Myocyte (in vitro differentiated cells): ENCODE data around the gene PODNL1. TPM values are rescaled to one million over a fixed set of nuclear protein-coding genes. Genes with fewer than 3 reads are reported as not detected.
A peak's percentile ranks its signal among the peaks of the same experiment; 100 is the strongest.

Experiments used
- DNase-seq: peaks from one replicate; pipeline ENCODE4 v3.0.0-alpha.2; 2012; ENCODE audit warnings: low read depth
- polyA plus RNA-seq: library from polyadenylated mRNA; unstranded; fragments of >200 nt; gene quantifications from one replicate; pipeline ENCODE4 v1.2.1, GENCODE V29; 2012; ENCODE audit warnings: missing spikeins
- total RNA-seq: library from RNA; depleted of rRNA; stranded (reverse); fragments of >200 nt; gene quantifications from 2 replicates; pipeline ENCODE4 v1.2.3, GENCODE V29; 2014

The PODNL1 gene, protein sequence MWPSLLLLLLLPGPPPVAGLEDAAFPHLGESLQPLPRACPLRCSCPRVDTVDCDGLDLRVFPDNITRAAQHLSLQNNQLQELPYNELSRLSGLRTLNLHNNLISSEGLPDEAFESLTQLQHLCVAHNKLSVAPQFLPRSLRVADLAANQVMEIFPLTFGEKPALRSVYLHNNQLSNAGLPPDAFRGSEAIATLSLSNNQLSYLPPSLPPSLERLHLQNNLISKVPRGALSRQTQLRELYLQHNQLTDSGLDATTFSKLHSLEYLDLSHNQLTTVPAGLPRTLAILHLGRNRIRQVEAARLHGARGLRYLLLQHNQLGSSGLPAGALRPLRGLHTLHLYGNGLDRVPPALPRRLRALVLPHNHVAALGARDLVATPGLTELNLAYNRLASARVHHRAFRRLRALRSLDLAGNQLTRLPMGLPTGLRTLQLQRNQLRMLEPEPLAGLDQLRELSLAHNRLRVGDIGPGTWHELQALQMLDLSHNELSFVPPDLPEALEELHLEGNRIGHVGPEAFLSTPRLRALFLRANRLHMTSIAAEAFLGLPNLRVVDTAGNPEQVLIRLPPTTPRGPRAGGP
- total RNA-seq = 2.0 and 5.6 TPM in 2 replicates
- 49.7 TPM for polyA plus RNA-seq

DNA sequence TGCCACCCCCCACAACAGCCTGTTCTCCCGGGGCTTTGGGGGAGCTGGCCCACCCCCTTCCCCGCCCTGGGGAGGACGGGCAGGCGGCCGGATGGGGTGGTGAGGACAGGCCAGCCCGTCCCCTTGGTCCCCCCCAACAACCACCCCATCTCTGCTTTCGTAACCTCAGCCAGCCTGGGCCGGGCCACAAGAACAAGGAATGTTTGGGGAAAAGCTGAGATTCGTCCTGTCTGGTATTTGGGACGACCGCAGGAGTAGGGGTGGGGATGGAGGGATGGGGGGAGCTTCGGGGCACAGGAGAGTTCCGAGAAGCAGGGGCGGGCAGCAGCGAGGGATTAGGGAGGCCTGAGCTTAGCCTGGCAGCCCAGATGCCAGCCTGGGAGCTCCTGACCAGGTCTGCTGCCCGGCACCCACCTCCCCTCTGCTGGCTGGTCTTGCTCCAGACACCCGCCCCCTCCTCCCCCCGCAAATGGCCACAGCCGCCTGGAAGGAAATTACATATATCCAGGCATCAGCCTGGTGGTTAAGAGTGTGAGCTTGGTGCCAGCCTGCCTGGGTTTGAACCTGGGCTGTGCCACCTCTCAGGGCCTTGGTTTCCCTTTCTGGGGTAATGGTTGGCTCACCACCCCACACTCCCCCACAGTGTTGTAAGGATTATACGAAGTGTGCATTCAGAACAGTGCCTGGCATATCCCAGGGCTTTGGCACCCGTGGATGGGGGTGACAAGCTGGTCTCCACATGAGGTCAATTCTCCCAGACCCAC lies at the start of gene PODNL1:
PODNL1 (minus strand) TSS at position 117 of the 764 bp plus-strand sequence. CDS start 236 bp downstream, outside the sequence.
- DNase-seq = peak; percentile 83

DNA sequence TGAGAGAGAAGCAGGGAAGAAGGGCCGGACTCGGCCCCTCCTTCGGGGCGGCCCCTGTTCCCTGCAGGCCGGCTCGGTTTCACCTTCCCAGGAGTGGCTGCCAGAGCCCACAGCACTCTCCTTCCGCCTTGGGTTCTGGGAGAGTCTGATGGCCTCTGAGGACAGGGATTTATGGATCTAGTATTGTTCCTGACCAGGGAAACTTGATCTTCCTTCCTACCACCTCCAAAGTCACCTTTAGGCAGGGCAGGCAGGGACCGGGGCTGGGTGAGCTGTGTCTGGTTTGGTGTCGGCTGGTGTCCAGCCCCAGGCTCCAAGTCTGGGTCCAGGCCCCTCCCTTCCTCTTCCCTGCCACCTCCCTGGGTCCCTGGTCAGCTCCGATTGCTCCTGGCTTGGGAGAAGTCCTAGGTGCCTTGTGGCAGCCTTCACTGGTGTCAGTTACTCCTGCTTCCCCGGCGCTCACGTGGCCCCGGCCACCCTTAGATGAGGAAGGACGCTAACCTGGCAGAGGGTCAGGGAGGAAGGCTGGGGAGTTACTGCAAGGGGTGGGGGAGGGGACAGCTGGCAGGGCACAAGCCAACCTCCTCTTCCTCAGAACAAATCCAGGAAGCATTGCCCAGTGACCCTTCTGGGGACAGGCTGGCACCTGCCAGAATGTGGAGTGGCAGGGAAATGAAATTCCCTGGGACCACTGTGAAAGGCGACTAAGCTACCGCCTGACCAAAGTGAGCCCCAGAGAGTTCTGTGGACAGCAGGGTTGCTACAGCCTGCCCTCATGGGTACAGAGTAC lies 49.1 kb upstream of the PODNL1 start:
- DNase-seq = peak; percentile 15

DNA sequence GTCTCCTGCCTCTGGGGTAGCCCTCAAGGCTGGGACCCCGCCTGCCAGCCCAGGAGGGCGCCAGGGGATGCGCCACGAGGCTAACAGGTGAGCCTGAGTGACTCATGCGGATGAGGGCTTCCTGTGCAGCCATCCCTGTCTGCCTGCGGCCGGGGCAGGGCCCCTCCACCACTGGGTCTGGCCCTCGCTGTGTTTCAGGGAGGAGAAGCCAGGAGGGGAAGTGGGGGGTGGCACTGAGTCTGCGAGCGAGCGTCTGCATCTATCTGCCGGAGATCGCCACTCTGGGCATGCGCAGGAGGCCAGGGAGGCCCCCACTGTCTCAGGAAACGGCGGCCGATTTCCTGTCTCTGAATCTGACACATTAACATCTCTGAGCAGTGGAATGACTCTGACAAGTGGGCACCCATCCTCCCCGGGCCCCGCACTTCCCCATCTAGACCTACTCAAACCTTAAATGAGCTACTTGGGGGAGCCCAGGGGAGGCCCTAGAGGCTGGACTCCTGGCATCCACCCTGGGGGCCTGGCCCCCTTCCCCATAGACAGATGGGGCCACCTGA lies 48.2 kb upstream of the PODNL1 start:
- no peak for DNase-seq

DNA sequence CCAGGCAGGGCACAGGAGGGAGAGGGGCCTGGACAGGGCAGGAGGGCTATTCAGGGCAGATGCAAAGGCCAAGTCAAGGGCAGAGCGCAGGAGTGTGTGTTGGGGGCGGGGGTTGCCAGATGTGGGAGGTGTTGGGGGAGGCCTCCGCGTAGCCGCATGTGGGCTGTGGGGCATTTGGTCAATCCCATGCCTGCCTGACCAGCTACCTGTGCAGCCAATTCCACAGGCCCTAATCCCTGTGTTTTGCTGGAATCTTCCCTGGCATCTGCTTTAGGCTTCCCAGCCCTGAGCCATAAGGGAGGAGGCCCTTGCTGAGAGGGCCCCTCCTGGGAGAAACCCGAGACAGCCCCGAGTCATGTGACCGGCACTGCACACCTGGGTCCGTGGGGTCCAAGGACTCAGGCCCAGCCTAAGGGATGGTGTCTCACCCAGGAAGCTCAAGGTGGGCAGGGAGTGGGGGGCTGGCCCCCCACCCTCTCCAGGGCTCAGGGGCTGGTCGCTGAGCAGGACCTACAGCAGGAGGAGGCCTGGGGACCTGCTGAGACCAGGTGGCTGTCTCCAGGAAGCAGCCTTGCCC lies 47.6 kb upstream of the PODNL1 start:
- DNase-seq = no peak

DNA sequence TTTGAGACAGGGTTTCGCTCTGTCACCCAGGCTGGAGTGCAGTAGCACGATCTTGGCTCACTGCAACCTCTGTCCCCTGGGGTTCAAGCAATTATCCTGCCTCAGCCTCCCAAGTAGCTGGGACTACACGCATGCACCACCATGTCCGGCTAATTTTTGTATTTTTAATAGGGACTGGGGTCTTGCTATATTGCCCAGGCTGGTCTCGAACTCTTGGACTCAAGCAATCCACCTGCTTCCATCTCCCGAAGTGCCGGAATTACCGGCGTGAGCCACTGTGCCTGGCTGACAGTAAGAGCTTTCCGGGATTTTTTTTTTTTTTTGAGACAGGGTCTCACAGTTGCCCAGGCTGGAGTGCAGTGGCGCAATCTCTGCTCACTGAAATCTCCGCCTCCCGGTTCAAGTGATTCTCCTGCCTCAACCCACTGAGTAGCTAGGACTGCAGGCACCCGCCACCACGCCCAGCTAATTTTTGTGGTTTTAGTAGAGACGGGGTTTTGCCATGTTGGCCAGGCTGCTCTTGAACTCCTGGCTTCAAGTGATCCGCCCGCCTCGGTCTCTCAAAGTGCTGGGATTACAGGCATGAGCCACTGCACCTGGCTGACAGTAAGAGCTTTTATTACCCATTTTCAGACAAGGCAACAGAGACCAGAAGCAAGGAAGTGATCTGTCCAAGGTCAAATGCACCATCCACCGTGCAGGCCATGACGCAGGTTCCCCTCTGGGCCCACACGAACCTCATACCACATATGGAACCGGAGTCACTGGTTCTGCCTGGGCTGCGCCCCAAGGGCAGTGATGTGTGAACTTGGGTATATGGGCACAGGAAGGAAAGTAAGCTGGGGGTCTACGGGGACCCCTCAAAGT lies 46.9 kb upstream of the PODNL1 start:
- DNase-seq = no peak

DNA sequence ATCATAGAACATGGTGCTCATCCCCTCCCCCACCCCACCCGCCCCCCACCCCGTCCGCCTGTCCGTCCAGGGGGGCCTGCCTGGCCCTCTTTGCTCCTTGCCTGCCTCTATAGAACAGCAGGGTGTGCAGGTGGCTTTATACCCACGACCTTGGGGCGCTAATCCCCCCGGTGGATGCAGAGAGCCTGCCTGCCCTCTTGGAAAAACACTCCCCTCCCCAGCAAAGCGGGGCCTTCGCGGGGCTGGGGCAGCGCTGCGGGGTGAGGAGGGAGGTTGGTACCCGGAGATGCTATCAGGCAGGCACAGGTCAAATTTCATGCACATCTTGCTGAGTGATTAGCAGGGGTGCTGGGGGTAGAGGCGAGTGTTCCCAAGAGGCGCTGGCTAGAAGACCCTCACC lies 46.0 kb upstream of the PODNL1 start:
- DNase-seq = no peak

DNA sequence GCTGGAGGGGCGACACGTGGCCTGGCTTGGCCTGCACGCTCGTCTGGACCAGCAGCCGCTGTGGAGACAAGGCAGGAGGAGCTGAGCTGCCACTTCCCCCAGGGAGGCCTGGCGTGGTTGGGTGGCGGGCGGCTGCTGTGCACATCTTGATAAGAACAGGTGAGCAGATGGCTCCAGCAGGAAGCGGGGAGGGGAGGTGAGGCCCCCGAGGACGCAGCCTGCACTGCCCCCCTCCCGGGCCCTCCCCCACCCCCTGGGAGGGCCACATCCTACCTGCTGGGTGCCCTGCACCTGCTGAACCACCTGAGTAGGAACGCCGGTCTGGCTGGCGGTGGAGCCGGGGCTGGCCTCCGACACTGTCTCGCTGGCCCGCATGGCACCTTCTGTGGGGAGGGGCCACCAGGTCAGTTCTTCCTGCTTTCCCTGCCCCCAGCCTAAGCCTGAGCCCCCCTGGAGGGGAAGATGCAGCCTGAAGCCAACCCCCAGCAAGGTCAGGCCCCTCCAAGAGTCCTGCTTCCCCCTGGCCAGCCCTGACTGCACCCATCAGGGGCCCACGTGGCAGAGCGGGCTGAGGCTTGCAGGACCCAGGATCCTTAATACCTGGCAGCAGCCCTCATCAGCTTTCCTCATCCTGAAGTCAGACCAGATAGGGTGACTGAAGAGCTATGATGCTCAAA lies 45.1 kb upstream of the PODNL1 start:
- no peak for DNase-seq

DNA sequence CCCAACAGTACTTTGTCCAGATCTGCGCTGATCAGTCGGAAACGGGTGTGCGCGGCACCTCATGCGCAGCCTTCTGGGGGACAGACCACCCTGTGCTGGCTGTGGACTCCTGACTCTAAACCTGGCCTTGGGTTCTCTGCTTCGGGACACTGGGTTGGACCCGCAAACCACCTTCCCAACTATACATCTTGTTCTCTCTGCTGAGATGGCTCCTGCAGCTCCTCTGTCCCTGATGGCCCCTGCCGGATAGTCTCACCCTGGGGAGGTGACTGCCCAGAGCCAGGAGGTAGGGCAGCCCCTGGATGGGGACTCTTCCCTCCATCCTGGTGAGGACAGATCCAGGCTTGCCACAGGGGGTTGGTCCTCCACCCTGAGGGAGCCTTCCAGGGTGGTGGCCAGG lies 44.6 kb upstream of the PODNL1 start:
- no peak for DNase-seq

DNA sequence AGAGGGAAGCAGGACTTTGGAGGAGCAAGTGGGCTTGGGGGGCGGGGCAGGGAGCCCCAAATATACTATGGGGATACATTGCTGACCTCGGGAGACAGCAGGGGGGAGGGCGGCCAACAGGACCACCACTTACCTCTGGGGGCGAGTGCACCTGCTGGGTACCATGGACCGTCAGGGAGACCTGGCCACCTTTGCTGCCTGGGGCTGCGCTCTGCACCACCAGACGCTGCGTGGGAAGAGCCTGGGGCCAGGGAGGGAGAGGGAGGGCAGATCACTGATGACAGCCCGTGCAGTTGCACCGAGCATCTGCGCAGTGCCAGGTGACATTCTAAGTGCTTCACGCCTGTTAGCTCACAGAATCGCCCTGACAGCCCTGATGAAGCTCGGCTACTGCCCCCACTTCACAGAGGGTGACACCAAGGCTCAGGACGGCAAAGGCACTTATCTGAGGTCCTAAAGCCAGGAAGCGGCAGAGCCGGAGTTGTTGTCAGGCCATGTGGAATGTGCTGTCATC lies 43.8 kb upstream of the PODNL1 start:
- no peak for DNase-seq

DNA sequence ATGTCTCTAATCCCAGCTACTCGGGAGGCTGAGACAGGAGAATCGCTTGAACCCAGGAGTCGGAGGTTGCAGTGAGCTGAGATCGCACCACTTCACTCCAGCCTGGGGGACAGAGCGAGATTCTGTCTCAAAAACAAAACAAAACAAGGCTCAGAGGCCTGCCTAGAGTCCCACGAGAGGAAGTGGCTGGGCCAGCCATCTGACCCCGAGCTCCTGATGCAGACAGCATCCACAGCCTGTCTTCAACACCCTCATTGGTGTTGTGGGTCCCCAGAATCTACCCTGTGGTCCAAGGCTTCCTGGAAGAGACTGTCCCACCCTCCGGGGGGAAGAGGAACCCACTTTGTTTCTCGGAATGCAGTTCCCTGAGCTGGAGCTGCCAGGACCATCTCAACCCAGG lies 43.2 kb upstream of the PODNL1 start:
- DNase-seq = no peak

DNA sequence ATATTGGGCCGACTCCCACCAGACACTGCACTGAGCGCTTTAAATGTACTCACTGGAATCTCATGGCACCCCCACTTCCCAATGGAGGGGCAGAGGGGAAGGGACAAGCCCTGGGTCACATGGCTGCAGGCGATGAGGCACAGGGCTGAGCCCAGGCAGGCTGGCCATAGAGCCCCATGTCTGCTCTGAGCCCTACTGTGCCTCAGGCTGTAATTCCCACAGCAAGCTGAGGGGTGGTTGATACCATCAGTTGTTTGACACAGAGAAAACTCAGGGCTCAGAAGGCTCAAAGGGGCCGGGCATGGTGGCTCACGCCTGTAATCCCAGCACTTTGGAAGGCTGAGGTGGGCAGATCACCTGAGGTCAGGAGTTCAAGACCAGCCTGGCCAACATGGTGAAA lies 42.8 kb upstream of the PODNL1 start:
- no peak for DNase-seq

DNA sequence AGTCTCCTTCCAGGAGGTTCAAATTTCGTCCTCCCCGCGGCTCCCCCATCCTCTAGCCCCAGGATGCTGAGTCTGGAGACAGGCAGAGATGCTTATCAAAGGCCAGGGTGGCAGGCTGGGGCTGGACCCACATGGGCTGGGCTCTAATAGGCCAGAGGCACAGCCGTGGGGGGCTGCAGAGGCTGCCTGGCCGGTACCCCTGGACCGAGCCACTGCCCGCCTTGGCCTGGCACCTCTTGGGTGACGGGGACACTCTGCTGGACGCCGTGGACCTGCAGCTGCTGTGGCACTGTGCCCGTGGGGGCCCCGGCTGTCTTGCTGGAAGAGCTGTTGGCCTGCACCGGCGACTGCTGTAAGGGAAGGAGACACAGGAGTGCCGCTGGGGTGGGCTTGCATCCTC lies 42.1 kb upstream of the PODNL1 start:
- no peak for DNase-seq

DNA sequence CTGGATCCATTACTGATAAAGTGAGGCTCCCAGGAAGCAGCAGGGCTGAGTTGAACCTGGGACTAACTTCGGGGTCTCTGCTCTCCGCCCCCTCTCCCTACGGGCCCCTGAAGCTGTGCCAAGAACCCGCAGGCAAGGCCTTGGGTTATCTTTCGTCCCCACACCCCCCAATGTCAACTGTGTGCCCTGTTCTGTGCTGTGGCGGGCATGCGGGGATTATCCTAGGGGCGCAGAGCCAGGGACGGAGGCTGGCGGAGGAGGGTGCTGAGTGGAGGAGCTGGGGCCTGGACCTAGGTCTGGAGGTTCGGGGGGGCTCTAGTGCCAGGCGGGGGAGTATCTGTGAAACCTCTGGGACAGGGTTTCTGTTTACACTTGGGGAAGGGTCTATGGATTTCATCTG lies 41.5 kb upstream of the PODNL1 start:
- no peak for DNase-seq

DNA sequence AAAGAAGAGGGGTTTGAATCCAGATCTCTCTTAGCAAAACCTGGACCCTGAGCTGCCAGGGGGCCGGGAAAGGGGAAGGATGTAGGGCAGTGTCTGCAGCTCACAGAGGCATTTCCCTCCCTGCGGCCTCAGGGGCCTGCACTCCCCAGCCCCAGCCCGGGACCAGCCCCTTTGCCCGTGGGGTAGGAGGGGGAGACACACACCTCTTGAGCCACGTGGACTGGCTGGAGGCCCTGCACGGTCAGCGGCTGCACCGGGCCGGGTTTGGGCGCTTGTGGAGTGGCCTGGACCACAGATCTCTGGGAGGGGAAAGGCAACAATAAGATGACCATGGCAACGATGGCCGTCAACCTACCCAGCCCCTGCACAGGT lies 41.0 kb upstream of the PODNL1 start:
- no peak for DNase-seq

DNA sequence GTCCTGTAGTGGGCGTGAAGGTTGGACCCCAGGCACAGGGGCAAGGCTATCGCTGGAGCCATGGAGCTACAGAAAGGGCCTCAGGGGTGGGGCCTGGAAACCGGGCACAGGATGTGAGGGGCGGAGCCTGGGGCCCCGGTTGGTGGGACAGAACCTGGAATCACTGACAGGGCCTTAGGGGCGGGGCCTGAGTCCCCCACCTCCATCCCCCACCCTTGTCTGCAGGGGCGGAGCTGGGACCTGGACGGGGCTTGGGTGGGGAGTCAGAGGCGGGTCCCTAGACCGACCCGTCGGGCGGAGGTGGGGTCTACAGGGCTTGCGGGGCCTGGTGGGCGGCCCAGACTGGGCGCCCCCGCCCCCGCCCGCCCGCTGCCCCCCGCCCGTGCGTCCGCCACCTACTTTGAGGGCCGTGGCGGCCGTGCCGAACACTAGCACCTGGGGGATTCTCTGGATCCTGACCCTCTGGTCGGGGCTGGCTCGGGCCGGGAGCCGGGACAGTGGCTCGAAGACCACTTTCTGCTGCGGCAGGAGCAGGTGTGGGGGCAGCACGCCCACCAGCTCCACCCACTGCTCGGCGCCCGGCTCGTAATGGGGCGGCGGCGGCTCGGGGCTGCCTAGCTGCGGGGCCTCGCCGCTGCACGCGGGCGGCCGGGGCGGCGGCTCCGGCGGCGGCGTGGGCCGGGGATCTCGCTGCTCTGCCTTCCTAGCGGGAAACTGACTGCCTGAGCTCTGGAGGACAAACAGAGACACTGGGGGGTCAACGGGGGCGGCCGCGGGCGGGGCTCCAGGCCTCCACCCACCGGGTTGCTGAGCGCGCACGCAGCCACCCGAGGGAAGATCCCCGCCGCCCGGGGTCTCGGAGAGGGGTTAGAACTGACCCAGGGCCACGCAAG lies 40.4 kb upstream of the PODNL1 start:
- no peak for DNase-seq

DNA sequence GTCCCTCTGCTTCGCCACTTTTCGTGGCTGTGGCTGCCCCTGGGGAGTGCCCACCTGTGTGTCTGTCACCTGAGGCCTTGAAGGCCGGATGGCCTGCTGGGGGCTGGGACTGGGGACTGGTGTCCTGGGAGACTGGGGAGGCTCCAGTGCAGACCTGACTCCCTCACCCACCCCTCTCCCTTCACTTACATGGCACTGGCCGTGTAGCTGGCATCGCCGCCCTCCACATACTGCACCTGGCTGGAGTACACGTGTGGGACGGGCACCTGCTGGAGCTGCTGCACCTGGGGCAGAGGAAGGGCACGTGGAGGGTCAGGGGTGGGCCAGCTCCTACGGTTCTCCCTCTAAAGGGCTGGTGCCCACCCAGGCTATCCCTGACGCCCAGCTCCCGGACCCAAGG lies 39.6 kb upstream of the PODNL1 start:
- DNase-seq = no peak

DNA sequence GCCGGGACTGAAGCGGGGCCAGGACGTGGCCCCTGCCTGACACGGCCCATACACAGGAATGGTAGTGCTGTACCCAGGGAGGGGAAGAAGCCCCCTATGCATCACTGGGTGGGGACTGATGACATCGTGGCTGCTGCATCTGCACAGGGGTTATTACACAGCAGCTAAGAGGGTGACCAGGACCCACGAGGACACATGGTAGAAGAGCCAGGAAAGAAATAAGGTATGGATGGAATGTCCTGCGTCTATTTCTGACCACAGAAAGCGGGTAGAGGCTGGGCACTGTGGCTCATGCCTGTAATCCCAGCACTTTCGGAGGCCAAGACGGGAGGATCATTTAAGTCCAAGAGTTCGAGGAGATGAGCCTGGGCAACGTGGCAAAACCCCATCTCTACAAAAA lies 38.2 kb upstream of the PODNL1 start:
- DNase-seq = no peak

DNA sequence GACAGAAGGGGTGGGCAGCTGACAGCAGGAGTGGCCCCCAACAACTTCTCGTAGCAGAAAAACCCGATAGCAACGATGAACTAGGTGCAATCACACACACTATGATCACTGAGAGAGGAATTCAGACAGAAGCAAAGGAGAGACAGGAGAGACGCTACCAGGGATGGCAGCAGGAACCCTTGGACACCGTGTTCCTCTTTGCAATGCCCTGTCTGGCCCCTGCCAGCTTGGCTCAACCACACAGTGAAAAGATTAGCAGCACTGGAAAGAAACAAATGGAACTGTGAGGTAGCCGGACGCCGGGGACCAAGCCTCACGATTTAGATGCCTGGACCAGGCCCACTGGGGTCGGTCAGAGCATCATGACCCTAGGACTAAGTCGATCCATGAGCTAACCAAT lies 37.7 kb upstream of the PODNL1 start:
- DNase-seq = no peak
